K562 (cell line): ENCODE measurements around the gene PSMA1. TPM values are rescaled to one million over a fixed set of nuclear protein-coding genes. Genes with fewer than 3 reads are reported as not detected.

ENCODE experiments used
- ATAC-seq: fragments of 200-7000 bp; cut with Tn5 transposase; 3 replicates; pipeline ENCODE4 v1.9.1; 2020; ENCODE audit warnings: moderate library complexity
- BruUV-seq: library from RNA; stranded (reverse); fragments of 400-500 nt; replicated peaks from 2 replicates; lab custom pipeline; 2021; lab: Mats Ljungman, UMichigan
- CTCF ChIA-PET: fragments of 300-600 bp; formaldehyde crosslinking; extraction: SDS; loops from one replicate; lab custom pipeline; 2021; ENCODE audit warnings: low intra/inter-chr PET ratio; lab: Yijun Ruan, JAX
- POLR2A ChIA-PET: fragments of 300-600, 350-650 bp; sonication (Branson Sonifier 250); formaldehyde crosslinking; extraction: SDS; loops from one replicate; lab custom pipeline; 2021; ENCODE audit warnings: antibody characterized with exemption, inconsistent platforms; lab: Yijun Ruan, JAX
- DNase-seq, 4 experiments: peaks; one replicate each; pipeline versions ENCODE4 v3.0.0 to v3.0.0-alpha.2; 2011 to 2018; ENCODE audit warnings: low spot score in 3 of 4, mixed read lengths in 3 of 4; ENCODE audit errors: extremely low read depth in 1 of 4
- FAIRE-seq: peaks from 2 replicates; lab custom pipeline; 2011; peaks lifted over from hg19 to GRCh38; lab: Jason Lieb, UNC
- H2AFZ ChIP-seq: 2 replicates; pipeline ENCODE4 v1.6.0; 2011; ENCODE audit warnings: low read depth, low read length, control low read depth, inconsistent platforms
- H3K27ac ChIP-seq: fragments of 200-600 bp; 3 replicates; pipeline ENCODE4 v1.8.0; 2011; ENCODE audit warnings: low read depth, mild to moderate bottlenecking, control low read depth, inconsistent platforms, low read length, moderate library complexity, mixed read lengths; ENCODE audit errors: extremely low read depth
- H3K27me3 ChIP-seq, 2 experiments: fragments of 300-600 bp in 1 of 2; 2 replicates in 1 of 2; 3 replicates in 1 of 2; pipeline versions ENCODE4 v1.6.0 to v1.8.0; 2011; ENCODE audit warnings: inconsistent platforms in 2 of 2, low read length in 2 of 2, mild to moderate bottlenecking in 1 of 2, mixed read lengths in 1 of 2, moderate library complexity in 1 of 2; ENCODE audit not compliant: control insufficient read depth in 2 of 2, insufficient read depth in 2 of 2
- H3K36me3 ChIP-seq: fragments of 300-600 bp; 3 replicates; pipeline ENCODE4 v1.8.0; 2011; ENCODE audit warnings: mild to moderate bottlenecking, low read length, inconsistent platforms; ENCODE audit not compliant: control insufficient read depth, insufficient read depth
- H3K4me1 ChIP-seq, 2 experiments: fragments of 200-600 bp in 1 of 2; replicated peaks in 1 of 2; 2 replicates in 1 of 2; 3 replicates in 1 of 2; pipeline versions ENCODE4 v1.5.1 to v1.8.0; 2011; ENCODE audit warnings: inconsistent platforms in 2 of 2, low read length in 2 of 2, mild to moderate bottlenecking in 1 of 2, mixed read lengths in 1 of 2, moderate library complexity in 1 of 2; ENCODE audit not compliant: control insufficient read depth in 2 of 2, insufficient read depth in 2 of 2
- H3K4me2 ChIP-seq: 2 replicates; pipeline ENCODE4 v1.6.1; 2011; ENCODE audit warnings: low read length, control low read depth, inconsistent platforms, mixed read lengths; ENCODE audit not compliant: insufficient read depth
- H3K4me3 ChIP-seq: fragments of 200-600 bp; sonication (generic), shearing (Covaris generic); 2 replicates; pipeline ENCODE4 v1.5.1; 2016; ENCODE audit warnings: control low read depth, inconsistent platforms
- H3K79me2 ChIP-seq: fragments of 200-600 bp; 3 replicates; pipeline ENCODE4 v1.8.0; 2011; ENCODE audit warnings: low read length, inconsistent platforms; ENCODE audit not compliant: control insufficient read depth, insufficient read depth
- H3K9ac ChIP-seq, 2 experiments: 2 replicates each; pipeline versions ENCODE4 v1.6.0 to v1.6.1; 2011; ENCODE audit warnings: low read depth in 2 of 2, low read length in 2 of 2, control low read depth in 1 of 2, inconsistent platforms in 1 of 2, mild to moderate bottlenecking in 1 of 2, mixed read lengths in 1 of 2; ENCODE audit not compliant: insufficient read depth in 1 of 2
- H3K9me1 ChIP-seq: one replicate; pipeline ENCODE4 v1.6.0; 2011; ENCODE audit warnings: inconsistent platforms, mild to moderate bottlenecking, low read length, moderate library complexity; ENCODE audit not compliant: control insufficient read depth, insufficient read depth
- H3K9me3 ChIP-seq: replicated peaks from 2 replicates; pipeline ENCODE4 v1.5.1; 2011; ENCODE audit warnings: low read depth, low read length, inconsistent platforms; ENCODE audit not compliant: control insufficient read depth, insufficient read depth
- H4K20me1 ChIP-seq: replicated peaks from 2 replicates; pipeline ENCODE4 v1.6.1; 2011; ENCODE audit warnings: low read length, inconsistent platforms, mixed read lengths; ENCODE audit not compliant: control insufficient read depth, insufficient read depth
- GABPB2 ChIP-seq: fragments of 250-450 bp; sonication (Bioruptor Pico); conservative IDR thresholded peaks from 2 replicates; pipeline ENCODE4 v1.5.1; 2021; ENCODE audit warnings: mild to moderate bottlenecking
- JUND ChIP-seq, 2 experiments: IDR thresholded peaks; 2 replicates in 1 of 2; 3 replicates in 1 of 2; pipeline ENCODE4 v1.6.1; 2011; ENCODE audit warnings: borderline replicate concordance in 2 of 2, low read depth in 2 of 2, low read length in 2 of 2, improper control_type of control experiment in 1 of 2, missing biosample characterization in 1 of 2, missing genetic modification characterization in 1 of 2, missing genetic modification reagents in 1 of 2
- ZNF512 ChIP-seq: IDR thresholded peaks from 2 replicates; pipeline ENCODE4 v1.6.1; 2016; ENCODE audit warnings: missing genetic modification characterization, missing compliant biosample characterization
- WGBS: fragments of 100-300 bp; shearing (Covaris generic); methylation state at CpG from one replicate; pipeline ENCODE4 v1.1.6; 2016; ENCODE audit warnings: low coverage, mixed read lengths; ENCODE audit not compliant: insufficient coverage; ENCODE audit errors: missing lambda C conversion rate; 5-methylcytosine and 5-hydroxymethylcytosine counted together
- in situ Hi-C: fragments of 300-500 bp; cut with MboI; formaldehyde crosslinking; loops from 4 replicates; pipeline ENCODE4 v1.15.0; 2018; ENCODE audit warnings: inconsistent platforms, mixed read lengths
- intact Hi-C: fragments of 100-400 bp; cut with micrococcal nuclease; formaldehyde crosslinking; loops from 2 replicates; pipeline ENCODE4 v1.14.2; 2022
- polyA plus RNA-seq, 8 experiments: library from polyadenylated mRNA; depleted of rRNA in 4 of 8; stranded (reverse) in 5 of 8; unstranded in 3 of 8; fragments of >200 nt; fragmentation: Nextera tagmentation in 2 of 8; fragmentation: Illumina TruSeq in 1 of 8; extraction: Ambion mirVana in 2 of 8; extraction: Trizol in 1 of 8; gene quantifications; 2 replicates each; pipeline versions ENCODE4 v1.2.1 to v1.2.3, GENCODE V29; 2011 to 2014; ENCODE audit warnings: inconsistent platforms in 1 of 8, missing spikeins in 1 of 8
- total RNA-seq, 7 experiments: library from RNA; depleted of rRNA in 6 of 7; stranded (reverse); fragments of >200 nt in 6 of 7; fragmentation: Illumina TruSeq in 2 of 7; extraction: Trizol in 2 of 7; gene quantifications; 2 replicates each; pipeline versions ENCODE4 v1.2.1 to v1.2.3, GENCODE V29; 2011 to 2021; ENCODE audit warnings: low replicate concordance in 1 of 7

The PSMA1 gene
- total and polyA plus RNA-seq, 9 of the 15 experiments (the other 6 are each of a cell fraction or from before 2014, with no cell fraction given) = 283 to 1,007 (median 424) TPM

GRCh38 chr11:14538271-14538925 is 18.2 kb upstream of the PSMA1 start:
- ChIA-PET CTCF (no interaction called here), POLR2A (no interaction called here)
- Histone ChIP-seq H3K9ac (no peak overlapping the region), H3K4me2 (no peak overlapping the region), H3K36me3 (peaks cover 5% of the 10 kb centered on the region; the same call in 2 of the 3 replicates), H2AFZ (no peak overlapping the region), H3K79me2 (peaks cover 2% of the 10 kb centered on the region; the same call in 1 of the 3 replicates), H3K27ac (no peak overlapping the region), H3K9me3 (no peaks in the 10 kb centered on the region), H3K9me1 (no peaks in the 10 kb centered on the region), H3K4me1 (peaks cover 0 to 7% of the 10 kb centered on the region in 2 experiments; a peak in 3 of 5 replicates), H3K27me3 (no peaks in the 10 kb centered on the region), H3K4me3 (no peak overlapping the region), H4K20me1 (no peaks in the 10 kb centered on the region)
- in situ Hi-C loops = no loop called here
- BruUV-seq = no TSS peak
- intact Hi-C loops = loop anchor here (5.0 kb wide), 3 partner anchors 104 to 249 kb away; partner anchors contain the start of gene PDE3B
- TF ChIP-seq GABPB2 (CRISPR knock-in tag) = no peak
- TF ChIP-seq ZNF512 (tag) = no peak
- no peak for TF ChIP-seq JUND (IDR thresholded peaks at IDR 0.05; ENCODE audit: borderline replicate concordance, low read depth, low read length)
- no peak for TF ChIP-seq JUND (tag; IDR thresholded peaks at IDR 0.05; ENCODE audit: borderline replicate concordance, low read depth, low read length)
- WGBS = 79% methylated on average over 5 of the region's 6 CpGs
- FAIRE-seq (no peak), ATAC-seq (no peak), DNase-seq (no peak)
